DMS53 treated with DMSO at 0.1 percent for 48 hours (cell line): Measurements from ENCODE around the gene SHLD2.
"Not testable (repeated sequence)": the region's sequence is repeated elsewhere in the genome, so short reads cannot be mapped to it uniquely, and the experiment has no call there.

Experiments
- DNase-seq: peaks from one replicate; lab custom pipeline; 2025; ENCODE audit not compliant: unreplicated experiment; lab: John Stamatoyannopoulos, UW

Gene SHLD2

DNA sequence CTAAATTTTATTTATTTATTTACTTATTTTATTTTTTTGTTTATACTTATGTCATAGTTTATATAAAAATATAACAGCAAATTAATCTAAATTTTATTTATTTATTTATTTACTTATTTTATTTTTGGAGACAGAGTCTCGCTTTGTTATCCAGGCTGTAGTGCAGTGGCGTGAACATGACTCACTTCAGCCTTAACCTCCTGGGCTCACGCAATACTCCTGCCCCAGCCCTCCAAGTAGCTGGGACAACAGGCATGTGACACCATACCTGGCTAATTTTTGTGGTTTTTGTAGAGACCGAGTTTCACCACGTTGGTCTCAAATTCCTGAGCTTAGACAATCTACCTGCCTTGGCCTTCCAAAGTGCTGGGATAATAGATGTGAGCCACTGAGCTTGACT is 115.3 kb downstream of the SHLD2 start:
- DNase-seq = not testable (repeated sequence)

DNA sequence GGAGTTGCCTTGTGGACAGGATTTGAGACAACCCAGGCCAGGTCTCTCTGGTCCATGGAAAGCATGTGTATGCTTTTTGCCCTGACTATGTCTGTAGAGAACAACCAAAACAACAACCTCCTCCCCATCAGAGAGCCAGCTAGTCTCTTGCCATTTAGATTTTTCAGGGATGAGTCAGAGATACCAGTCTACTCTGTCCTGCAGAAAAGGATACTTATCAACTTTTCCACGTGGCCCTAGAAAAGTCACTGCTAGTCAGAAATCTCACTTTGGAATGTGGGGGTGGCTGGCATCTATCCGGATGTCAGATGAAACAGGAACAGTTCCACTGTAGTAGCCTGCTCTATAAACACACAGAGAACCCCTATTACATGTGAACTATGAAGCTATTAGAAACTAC is 116.8 kb downstream of the SHLD2 start:
- not testable (repeated sequence) for DNase-seq

DNA sequence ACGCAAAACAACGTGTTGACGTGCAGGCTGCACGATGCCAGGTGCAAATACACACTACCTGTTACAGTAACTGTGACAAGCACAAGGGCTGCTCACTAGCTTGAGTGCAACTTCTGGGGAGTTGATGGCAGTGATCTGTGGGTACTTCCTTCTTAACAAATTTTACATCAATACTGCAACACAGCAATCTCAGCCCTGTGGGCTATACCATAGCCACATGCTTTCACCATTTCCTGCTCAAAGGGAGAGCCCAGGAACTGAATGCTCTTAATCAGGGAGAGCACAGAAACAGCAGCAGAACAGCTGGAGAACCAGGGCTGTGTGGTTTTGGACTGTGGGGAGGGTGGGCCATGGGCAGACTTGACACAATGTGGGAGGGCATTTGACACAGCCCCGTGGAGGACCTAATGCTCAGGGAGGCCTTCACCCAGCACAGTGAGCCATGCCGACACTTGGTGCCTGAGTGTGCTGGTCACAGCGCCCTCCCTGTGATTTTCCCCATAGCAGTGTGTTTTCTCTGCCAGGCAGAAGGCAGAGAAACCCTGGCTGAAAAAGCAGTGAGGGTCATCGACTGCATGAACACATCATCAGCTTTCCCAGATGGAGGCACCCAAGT is 118.3 kb downstream of the SHLD2 start:
- not testable (repeated sequence) for DNase-seq

DNA sequence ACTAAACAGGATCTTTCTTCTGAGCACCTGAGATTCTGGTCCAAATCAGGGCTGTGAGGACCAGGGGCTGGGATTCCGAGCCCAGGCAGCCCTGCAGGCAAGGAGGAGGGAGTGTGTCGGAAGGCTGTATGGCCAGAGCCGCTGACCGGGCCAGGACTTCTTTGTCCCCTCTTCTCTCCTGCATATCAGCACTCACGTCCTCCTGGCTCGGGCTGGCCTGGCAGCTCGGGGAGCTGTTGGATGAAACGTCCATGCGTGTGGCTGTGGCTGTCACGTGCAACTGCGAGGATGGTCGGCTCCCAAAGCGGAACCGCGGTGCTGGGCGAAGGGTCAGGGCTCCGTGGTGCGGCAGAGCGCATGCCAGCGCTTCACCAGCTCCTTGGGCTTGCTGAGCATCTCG is 118.8 kb downstream of the SHLD2 start:
- not testable (repeated sequence) for DNase-seq

DNA sequence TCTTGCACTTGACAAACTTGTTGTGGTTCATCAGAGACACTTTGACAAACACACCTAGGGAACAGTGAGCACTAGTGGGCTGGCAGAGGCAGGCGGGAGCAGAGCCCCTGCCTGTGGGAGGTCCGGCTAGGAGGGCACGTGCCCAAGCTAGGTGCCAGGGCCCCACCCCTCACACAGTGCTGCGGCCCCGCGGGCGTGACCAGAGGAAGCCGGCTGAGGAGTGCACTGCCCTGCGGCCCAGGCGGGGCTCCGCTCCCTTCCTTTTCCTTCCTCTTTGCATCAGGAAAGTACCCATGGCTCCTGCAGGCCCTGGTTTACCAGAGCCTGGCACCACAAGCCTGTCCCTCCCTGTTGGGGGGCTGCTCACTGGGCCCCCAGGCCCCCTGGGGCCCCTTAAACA is 121.1 kb downstream of the SHLD2 start:
- DNase-seq = not testable (repeated sequence)

DNA sequence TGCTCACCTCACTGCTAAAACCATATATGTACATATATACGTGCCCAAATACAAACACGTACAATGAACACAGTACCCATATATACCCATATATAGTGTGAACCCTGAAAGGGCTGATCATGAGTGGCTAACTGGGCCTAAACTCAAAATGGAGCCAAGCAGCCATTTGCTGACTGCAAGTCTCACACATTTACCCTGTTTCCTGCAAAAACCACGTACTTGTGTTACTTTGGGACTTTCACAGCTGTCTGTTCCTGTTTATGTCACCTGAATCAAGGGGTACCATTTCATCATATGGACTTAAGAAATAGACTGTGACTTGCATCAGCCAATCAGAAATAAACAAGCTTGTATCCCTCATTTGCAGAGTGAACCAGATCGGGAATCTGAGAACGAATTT is 124.4 kb downstream of the SHLD2 start:
- not testable (repeated sequence) for DNase-seq

DNA sequence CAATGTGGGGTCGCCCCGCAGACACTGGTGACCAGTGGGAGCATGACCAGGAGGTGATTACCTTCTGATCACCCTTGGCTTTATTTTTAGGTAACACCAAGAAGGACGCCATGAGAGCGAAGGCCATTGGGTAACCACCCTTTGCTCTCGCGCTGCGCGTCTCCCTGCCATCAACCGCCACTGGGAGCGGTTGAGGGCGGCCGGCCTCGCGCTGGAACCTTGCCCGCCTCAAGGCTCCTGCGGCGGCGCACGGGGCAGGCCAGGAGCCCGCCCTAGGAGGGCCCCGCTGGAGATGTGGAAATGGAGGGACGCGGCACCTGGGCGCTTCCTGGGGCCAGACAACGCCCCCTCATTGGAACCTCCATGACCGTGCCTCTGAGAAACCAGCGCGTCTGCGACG is 127.8 kb downstream of the SHLD2 start:
- DNase-seq = not testable (repeated sequence)

DNA sequence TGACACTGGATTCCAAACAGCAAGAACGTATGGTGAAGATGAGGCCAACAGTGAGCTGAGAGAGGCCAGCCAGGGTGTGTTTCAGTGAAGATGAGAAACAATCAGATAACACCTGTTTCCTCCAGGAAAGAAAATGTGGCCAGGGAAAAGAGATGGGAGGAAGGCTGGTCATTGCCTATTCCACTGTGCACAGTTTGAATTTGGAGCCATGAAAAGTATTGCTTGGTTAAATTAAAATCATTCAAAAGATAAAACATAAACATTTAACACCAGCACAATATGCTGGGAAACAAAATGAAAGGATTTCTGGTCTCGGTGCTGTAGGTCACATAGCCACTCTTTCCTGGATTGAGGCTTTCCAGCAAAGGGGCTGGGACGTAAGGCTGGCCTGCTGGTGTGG is 130.1 kb downstream of the SHLD2 start, which contains the start of gene NUTM2A:
TSS of gene NUTM2A (plus strand) at position 301 of the 400 bp plus-strand sequence. CDS start 383 bp downstream, outside the sequence.
- DNase-seq = not testable (repeated sequence)

DNA sequence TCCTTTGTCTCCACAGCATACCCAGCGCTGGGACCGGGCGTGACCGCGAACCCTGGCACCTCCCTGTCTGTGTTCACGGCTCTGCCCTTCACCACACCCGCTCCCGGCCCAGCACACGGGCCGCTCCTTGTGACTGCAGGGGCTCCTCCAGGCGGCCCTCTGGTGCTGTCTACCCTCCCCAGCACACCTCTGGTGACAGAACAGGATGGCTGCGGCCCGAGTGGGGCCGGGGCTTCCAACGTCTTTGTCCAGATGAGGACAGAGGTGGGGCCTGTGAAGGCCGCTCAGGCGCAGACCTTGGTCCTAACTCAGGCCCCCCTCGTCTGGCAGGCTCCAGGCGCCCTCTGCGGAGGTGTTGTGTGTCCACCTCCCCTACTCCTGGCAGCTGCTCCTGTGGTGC is 133.2 kb downstream of the SHLD2 start:
- DNase-seq = not testable (repeated sequence)

DNA sequence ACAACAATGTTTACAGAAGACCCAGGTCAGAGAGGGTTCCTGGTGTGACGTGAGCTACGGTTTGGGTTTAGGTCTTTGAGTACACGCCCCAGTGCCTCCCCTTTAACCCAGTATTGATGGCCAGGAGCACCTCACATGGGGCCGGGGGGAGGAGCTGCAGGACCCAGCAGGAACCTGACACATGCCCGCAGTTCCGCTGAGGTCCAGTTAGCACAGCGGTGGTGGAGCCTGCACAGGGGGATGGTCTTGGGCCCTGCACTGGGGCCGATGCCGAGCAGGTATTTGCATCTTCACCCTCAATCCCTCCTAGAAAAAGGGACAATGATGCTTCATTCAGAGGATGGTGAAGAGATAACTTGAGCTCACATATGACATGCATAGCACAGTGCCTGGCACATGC is 134.2 kb downstream of the SHLD2 start:
- not testable (repeated sequence) for DNase-seq

DNA sequence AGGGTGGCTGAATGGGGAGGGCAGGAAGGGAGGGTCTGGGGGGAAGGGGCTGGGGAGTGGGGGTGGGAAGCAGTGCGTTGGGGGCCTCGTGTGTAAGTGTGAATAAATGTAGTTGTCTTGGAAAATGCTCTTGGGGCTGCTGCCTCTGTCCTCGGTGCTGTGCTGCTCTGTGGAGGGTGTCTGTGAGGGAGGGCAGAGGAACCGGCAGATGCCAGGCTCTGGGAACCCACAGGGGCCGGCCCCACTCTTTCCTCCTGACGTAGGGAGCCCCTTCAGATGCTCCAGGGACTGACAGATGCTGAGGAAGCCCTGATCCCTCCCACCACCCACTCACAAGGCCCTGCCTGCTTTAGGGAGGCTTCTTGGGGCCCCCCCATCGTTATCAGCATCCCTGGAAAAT is 139.8 kb downstream of the SHLD2 start:
- DNase-seq = not testable (repeated sequence)

DNA sequence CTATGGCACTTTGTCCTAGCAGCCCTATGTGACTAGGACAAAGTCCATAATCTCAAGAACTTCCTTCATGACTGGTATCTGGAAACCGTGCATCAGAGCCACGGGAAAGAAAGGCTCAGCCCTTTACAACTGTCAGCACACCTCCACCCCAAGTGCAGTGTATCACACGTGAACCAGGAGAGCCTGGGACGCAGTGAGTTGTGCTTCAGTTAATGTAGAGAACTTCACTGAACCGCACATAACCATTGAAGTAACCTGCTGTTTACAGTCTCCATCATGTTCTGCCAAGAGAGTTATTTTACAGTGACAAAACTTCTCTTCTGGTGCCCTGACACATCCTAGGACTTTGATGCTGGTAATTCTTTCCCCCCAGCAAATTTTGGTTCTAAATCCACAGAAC is 142.2 kb downstream of the SHLD2 start:
- DNase-seq = not testable (repeated sequence)

DNA sequence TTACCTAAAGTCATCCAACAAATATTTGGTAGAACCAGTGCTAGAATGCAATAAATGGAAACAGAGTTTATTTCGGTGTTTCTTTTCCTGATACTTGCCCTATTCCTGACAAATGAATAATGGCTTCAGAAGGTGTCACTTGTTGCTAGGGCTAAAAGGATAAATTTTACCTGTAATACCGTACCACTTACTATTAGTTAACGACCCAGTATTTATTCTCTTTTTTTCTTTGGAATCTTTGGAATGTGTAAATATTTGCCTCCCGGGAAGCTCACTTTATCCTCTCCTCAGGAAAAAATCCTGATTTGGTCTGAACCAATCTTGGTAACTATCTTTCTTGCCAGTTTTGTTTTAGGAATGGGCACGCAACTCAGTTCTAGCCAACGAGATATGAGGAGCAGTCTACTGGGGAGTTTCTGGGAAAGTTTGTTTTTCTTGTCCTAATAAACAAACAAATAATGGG is 144.4 kb downstream of the SHLD2 start:
- DNase-seq = not testable (repeated sequence)
